H7 (cell line): ENCODE data around the gene KRTAP10-3. TPM values are rescaled to one million over a fixed set of nuclear protein-coding genes. Genes with fewer than 3 reads are reported as not detected.
A peak's percentile ranks its signal among the peaks of the same experiment; 100 is the strongest.

Source experiments
- DNase-seq: peaks from one replicate; pipeline ENCODE4 v3.0.0; 2012
- H3K27me3 ChIP-seq: 2 replicates; pipeline ENCODE4 v1.6.0; 2011; ENCODE audit warnings: mild to moderate bottlenecking, low read length; ENCODE audit not compliant: control insufficient read depth, insufficient read depth
- H3K36me3 ChIP-seq: replicated peaks from 2 replicates; pipeline ENCODE4 v1.5.1; 2011; ENCODE audit warnings: low read length; ENCODE audit not compliant: control insufficient read depth, insufficient read depth
- H3K4me3 ChIP-seq: 2 replicates; pipeline ENCODE4 v1.5.1; 2011; ENCODE audit warnings: low read depth, mild to moderate bottlenecking, control low read depth, low read length, moderate library complexity; ENCODE audit not compliant: insufficient read depth
- total RNA-seq: library from RNA; depleted of rRNA; stranded (reverse); fragments of >200 nt; shearing (Covaris generic); gene quantifications from 2 replicates; pipeline ENCODE4 v1.2.3, GENCODE V29; 2014

The KRTAP10-3 gene
- total RNA-seq, 1 experiment from 2014 or later, result not detected

DNA sequence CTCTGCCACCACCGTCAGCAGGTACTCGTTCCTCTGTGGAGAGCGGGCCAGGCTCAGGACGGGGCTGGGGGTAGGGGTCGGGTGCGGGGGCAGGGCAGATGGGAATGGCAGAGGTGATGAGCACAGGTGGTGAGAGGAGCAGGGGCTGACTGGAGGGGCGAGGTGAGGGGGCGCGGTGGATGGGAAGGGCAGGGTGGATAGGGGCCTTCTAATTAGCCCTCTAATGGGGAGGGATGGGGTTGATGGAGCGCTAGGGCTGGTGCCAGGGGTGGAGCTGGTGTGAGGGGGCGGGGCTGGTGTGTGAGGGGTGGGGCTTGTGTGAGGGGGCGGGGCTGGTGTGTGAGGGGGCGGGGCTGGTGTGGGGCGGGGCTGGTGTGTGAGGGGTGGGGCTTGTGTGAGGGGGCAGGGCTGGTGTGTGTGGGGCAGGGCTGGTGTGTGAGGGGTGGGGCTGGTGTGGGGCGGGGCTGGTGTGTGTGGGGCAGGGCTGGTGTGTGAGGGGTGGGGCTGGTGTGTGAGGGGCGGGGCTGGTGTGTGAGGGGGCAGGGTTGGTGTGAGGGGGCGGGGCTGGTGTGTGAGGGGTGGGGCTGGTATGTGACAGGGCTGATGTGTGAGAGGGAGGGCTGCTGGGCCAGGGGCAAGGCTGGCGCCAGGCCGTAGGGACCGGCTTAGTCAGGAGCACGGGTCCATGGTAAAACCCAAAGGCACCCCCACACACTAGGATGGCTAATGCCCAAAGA is 24.5 kb downstream of the KRTAP10-3 start:
- Histone ChIP-seq H3K27me3 (no peaks in the 10 kb centered on the region), H3K36me3 (no peaks in the 10 kb centered on the region), H3K4me3 (no peak overlapping the region)
- peak; percentile 95 for DNase-seq

DNA sequence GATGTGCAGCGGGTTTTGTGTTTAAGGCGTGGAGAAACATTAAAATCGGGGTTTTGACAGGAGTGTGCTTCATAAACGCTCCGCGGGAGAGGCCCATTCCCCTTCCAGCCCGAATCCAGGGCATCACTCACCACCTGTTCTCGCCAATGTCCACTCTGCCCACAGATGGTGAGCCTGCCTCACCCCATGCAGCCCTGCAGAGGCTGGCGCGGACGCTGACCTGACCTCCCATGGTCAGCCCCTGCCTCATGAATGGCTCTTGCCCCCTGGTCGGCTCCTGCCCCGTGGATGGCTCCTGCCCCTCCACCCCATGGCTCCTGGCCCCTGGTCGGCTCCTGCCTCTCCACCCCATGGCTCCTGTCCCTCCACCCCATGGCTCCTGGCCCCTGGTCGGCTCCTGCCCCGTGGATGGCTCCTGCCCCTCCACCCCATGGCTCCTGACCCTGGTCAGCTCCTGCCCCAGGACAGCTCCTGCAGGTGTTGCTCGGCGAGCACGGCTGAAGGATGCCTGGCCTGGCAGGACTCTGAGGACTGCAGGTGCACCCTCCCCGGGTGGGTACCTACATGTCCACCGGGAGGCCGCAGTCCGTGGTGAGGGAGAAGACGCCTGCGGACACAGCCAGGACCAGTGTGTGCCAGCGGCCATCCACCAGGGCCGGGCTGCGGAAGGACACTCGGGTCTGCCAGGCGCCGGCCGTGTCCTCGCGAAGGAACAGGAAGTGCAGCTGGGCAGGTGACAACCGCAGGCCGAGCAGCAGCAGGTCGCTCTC is 25.3 kb downstream of the KRTAP10-3 start:
- Histone ChIP-seq H3K27me3 (no peaks in the 10 kb centered on the region), H3K4me3 (no peak overlapping the region), H3K36me3 (no peaks in the 10 kb centered on the region)
- peak; percentile 57 for DNase-seq

DNA sequence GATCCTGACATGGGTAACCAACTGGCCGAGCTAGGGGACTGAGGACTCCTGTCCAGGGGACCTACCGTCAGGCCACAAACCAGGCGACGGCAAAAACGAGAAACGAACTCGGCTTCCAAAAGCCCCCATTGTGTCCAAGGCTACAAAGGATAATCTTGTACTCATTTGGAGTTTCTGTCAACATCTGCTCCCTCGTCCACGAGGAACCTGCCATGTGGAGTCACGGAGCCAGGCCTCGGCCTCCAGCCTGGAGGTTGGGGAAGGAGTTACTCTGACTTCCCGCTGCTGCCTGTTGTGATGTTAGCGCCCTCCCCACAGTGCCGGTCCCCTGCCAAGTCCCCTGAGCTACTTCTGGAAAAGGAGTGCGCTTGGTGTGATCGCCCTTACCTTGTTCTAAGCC is 25.9 kb downstream of the KRTAP10-3 start:
- Histone ChIP-seq H3K36me3 (no peaks in the 10 kb centered on the region), H3K27me3 (no peaks in the 10 kb centered on the region), H3K4me3 (no peak overlapping the region)
- peak; percentile 68 for DNase-seq

DNA sequence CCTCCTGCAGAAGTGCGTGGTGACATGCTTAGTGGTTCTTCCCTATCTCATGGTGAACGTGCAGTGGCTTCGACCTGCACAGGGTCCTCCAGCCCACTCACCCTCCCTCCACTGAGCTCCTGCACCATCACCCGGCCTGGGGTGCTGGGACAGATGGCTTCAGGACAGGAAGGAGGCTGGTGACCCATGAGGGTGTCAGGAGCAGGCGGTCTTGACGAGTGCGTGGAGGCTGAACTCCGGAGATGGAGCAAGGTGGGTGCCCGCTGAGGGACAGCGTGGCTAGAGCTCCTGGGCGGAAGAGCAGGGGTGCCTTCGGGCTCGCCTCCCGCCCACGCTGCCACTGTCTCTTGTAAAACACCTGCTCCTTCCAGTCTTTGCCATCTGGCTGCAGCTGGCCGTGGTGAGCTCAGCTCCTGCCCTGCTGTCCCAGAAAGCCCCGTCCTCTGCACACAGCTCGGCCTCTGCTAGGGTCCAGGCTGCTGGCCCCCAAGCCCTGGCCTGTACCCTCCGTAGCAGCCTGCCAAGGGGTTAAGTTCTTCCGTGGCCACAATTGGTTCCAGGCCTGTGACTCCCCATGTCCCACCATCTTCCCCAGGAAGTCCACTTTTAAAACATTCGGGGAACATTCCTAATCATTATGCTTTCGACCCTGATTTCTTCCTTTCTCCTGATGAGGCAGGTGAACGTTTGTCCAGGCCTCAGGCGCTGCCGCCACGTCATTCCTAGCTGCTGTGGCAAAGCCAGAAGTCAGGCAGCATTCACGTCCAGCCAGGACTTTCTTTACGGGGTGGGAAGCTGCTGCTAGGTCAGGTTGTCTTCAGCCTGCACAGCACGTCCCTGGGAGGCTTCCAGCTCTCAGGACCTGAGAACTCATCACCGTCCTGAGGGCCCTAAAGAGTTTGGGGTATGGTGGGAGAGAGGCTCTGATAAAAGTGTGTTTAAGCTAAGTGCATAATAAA is 26.7 kb downstream of the KRTAP10-3 start:
- peak; percentile 39 for DNase-seq
- H3K4me3 ChIP-seq, result no peak overlapping the region
- no peaks in the 10 kb centered on the region for H3K36me3 ChIP-seq
- H3K27me3 ChIP-seq, result no peaks in the 10 kb centered on the region

DNA sequence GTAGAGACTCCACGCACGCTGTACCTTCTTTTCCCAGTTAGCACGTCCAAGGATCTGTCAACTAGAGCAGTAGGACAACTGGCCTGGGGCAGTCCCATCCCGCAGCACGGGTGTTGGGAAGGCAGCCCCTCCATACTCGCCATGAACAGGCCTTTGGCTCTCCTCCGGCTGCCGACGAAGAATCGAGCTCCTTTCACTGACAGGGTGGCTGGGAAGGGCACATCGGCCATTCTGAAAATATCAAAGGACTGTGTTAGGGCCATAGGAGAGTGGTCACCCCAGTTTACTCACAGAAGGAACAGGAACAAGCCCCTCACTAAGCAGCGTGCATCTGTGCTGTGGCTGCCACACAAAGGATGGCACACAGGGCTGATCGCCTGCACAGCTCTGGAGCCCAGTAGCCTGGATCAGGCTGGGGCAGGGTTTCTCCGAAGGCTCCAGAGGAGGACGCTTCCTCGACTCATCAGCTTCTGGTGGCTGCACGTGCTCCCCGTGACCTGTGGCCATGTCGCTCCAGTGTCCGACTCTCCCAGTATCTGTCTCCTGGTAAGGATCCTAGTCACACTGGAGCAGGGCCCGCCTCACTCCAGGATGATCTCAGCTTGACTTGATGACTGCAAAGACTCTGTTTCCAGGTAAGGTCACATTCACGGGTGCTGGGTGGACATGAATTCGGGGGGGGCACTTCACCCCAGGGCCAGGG is 27.5 kb downstream of the KRTAP10-3 start:
- H3K4me3 ChIP-seq, result no peak overlapping the region
- no peaks in the 10 kb centered on the region for H3K27me3 ChIP-seq
- peak; percentile 38 for DNase-seq
- H3K36me3 ChIP-seq, result no peaks in the 10 kb centered on the region

DNA sequence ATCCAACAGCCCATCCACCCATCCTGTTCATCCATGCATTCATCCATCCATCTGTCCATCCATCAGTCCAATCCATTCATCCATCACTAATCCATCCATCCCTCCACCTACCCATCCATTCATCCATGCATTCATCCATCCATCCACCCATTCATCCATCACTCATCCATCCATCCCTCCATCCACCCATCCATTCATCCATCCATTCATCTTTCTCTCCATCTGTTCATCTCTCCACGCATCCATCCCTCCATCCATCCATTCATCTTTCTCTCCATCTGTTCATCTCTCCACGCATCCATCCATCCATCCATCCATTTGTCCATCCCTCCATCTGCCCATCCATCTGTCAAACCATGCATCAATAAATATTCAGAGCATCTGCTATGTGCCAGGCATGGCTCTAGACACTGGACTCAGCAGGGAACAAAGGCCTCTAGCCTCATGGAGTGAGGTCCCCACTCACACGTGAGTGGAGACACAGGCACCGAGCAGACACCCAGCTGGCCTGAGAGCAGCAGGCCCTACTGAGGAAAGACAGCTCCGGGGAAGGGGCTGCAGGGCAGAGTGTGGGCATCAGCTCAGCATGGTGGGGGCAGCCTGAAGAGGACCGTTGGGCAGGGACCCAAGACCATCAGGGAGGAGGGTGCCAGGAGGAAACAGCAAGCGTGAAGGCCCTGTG is 28.2 kb downstream of the KRTAP10-3 start:
- no peaks in the 10 kb centered on the region for H3K27me3 ChIP-seq
- DNase-seq, result no peak
- H3K4me3 ChIP-seq, result no peak overlapping the region
- no peaks in the 10 kb centered on the region for H3K36me3 ChIP-seq

DNA sequence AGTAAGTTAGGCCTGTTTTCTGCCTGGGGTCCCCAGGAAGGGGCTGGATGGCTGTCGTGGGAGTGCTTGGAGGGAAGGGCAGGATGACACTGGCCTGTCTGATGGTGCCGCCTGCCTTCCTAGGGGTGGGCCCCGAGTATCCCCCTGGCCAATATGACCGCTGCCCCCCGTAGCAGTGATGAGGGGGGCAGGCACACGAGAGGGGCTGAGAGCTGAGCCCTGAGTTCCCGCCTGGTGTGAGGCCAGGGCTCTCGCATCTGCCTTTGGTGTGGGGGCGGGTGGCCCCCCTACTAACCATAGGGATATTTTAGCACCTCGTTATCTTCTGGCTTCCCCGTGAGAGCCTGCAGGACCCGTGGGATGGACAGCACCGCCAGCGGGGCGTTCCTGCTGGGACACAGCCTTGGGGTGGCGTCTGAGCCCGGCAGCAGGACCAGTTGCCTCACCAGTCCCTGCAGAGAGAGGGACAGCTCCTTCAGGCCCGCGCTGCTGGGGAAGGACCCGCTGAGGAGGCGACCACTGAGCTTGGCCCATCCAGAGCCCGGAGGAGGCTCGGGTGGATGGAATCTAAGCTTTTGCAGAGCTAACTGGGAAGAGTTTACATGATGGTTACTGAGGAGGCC is 29.0 kb downstream of the KRTAP10-3 start:
- H3K36me3 ChIP-seq, result no peaks in the 10 kb centered on the region
- H3K27me3 ChIP-seq, result no peaks in the 10 kb centered on the region
- DNase-seq, result no peak
- no peak overlapping the region for H3K4me3 ChIP-seq

DNA sequence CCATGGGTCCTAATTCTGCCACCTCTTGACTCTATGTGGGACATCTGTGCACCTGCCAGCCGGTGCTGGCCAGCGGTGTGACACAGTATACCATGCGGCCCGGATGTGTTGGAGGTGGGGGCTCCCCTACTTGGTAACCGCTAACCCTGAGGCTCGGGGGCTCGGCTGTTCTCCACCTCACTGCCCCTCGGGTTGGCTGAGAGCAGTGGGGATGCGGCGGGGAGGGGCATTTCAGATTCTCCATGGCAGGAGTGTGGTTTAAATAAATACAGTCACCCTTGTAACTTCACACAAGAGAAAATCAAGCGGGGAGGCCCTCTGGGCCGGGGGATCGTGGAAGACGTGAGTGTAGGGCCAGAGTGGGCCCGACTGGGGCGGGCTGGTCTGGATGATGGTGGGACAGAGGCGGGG is 29.6 kb downstream of the KRTAP10-3 start:
- no peak overlapping the region for H3K4me3 ChIP-seq
- H3K36me3 ChIP-seq, result no peaks in the 10 kb centered on the region
- DNase-seq, result peak; percentile 56
- H3K27me3 ChIP-seq, result no peaks in the 10 kb centered on the region

DNA sequence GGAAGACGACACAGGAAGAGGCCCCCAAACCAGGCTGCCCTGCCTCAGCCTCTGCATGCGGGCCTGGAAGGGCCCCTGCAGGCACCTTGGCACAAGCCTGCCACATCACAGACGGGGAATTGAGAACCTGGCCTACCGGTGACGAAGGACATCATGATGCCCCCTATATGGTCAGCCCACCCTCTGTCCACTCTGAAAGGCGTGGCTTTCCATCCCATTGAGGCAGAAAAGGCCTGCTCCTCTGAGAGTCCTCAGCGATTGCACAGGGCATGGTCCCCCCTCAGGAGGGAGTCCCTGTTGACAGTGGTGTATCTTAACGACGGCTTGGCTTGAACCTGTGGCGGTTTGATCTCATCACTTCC is 30.0 kb downstream of the KRTAP10-3 start:
- H3K4me3 ChIP-seq, result no peak overlapping the region
- H3K27me3 ChIP-seq, result no peaks in the 10 kb centered on the region
- DNase-seq, result peak; percentile 35
- H3K36me3 ChIP-seq, result no peaks in the 10 kb centered on the region

DNA sequence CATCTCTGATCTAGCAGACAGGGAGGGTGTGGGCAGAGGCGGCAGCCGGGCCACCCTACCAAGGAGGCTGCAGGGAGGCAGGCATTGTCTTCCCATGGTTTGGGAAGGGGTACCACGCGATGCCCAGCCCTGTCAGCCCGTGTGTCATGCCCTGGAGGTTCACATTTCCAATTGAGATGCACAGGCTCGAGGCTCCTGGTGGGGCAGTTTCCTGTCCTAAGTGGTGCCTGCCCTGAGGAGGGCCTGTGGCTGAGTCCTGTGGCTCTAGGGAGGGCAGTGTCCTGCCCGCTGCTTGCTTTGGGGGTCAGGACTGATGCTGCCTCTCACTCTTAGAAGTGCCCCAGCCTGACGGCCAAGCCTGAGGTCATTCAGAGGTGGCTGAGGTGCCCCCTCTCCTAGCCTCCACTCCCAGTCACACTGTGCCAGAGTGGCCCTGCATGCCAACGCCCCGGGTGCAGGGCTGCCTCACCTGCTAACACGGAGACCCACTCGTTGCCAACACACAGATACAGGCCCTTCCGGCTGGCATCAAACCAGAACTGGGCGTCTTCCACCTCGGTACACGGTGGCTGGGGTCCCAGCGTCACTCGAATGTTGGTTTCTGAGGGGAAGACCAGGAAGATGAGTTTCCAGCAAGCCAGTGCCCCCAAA is 30.5 kb downstream of the KRTAP10-3 start:
- Histone ChIP-seq H3K27me3 (no peaks in the 10 kb centered on the region), H3K4me3 (no peak overlapping the region), H3K36me3 (no peaks in the 10 kb centered on the region)
- peak; percentile 37 for DNase-seq

DNA sequence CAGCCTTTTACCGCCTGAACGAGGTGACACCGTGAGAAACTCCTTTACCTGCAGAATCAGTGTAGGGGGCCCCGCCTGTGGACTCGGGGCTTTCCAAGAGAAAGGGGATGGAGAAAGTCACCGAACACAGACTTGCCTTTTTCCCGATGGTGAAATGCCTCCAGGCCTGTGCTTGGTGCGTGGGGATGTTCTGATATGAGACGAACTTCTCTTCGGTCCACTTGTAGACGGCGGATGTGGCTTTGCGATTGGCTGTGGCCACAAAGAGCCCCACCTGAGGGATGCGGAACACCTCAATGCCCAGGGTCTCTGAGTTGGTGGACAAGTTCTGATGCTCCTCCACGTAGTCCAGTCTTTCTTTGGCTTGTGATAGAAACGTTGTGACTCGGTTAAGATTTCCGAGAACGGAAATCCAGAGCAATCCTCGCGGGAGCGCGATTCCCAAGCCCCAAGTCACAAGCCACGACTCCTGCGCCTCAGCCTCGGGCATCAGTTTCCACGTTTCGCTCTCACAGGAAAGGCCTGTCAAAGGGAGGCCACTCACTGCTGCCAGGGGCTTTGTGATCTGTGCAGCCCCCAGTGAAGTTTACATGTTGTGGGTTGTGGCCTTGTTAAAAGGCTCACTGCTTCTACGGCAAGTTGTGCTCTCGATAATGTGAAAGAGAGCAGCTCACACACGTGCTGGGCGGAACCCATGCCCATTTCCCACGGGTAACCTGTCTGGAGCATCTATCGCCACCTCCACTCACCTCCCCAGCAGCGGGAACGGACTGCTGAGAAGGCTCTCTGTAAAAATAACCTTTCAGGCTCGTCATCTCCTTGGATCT is 31.2 kb downstream of the KRTAP10-3 start:
- Histone ChIP-seq H3K27me3 (no peaks in the 10 kb centered on the region), H3K4me3 (no peak overlapping the region), H3K36me3 (no peaks in the 10 kb centered on the region)
- DNase-seq, result no peak
